CD4-positive, alpha-beta memory T cell (primary cell): ENCODE data around the gene SHH. TPM values are rescaled to one million over a fixed set of nuclear protein-coding genes. Genes with fewer than 3 reads are reported as not detected.
"Not testable (repeated sequence)": the region's sequence is repeated elsewhere in the genome, so short reads cannot be mapped to it uniquely, and the experiment has no call there.

Experiments used
- CTCF ChIA-PET: fragments of 350-600 bp; sonication (Branson Sonifier 250); formaldehyde crosslinking; loops from one replicate; lab custom pipeline; 2021; ENCODE audit warnings: inconsistent platforms; ENCODE audit not compliant: partially characterized antibody; lab: Charles Lee
- POLR2A ChIA-PET: fragments of 350-600 bp; sonication (Branson Sonifier 250); formaldehyde crosslinking; loops from one replicate; lab custom pipeline; 2021; ENCODE audit not compliant: partially characterized antibody; lab: Charles Lee
- DNase-seq, 5 donors: peaks; one replicate each; pipeline versions ENCODE4 v3.0.0 to v3.0.0-alpha.2; 2020 to 2022; ENCODE audit warnings: mixed read lengths in 1 of 5
- H3K27ac ChIP-seq: one replicate; pipeline ENCODE4 v1.7.0; 2013; ENCODE audit warnings: low read depth, low read length
- H3K27me3 ChIP-seq: 2 replicates; pipeline ENCODE4 v1.7.0; 2013; ENCODE audit warnings: mild to moderate bottlenecking, low read length, moderate library complexity; ENCODE audit not compliant: insufficient read depth
- H3K36me3 ChIP-seq: 2 replicates; pipeline ENCODE4 v1.7.0; 2013; ENCODE audit warnings: mild to moderate bottlenecking, low read length, moderate library complexity; ENCODE audit not compliant: insufficient read depth
- H3K4me1 ChIP-seq: 2 replicates; pipeline ENCODE4 v1.7.0; 2013; ENCODE audit warnings: mild to moderate bottlenecking, low read length, moderate library complexity; ENCODE audit not compliant: insufficient read depth
- H3K4me3 ChIP-seq, 2 donors: one replicate each; pipeline ENCODE4 v1.7.0; 2013; ENCODE audit warnings: low read length in 2 of 2, mild to moderate bottlenecking in 1 of 2
- H3K9me3 ChIP-seq, 2 donors: one replicate each; pipeline ENCODE4 v1.7.0; 2013; ENCODE audit warnings: low read length in 2 of 2, control low read depth in 1 of 2; ENCODE audit not compliant: control insufficient read depth in 1 of 2
- H3K27ac Mint-ChIP-seq, 7 donors: one replicate each; pipeline ENCODE4 v1.8.0; 2020 to 2021; ENCODE audit warnings: mixed read lengths in 7 of 7, mild to moderate bottlenecking in 6 of 7, inconsistent platforms in 3 of 7, moderate library complexity in 3 of 7
- H3K27me3 Mint-ChIP-seq, 2 donors: one replicate each; pipeline ENCODE4 v1.8.0; 2020 to 2021; ENCODE audit warnings: mixed read lengths in 2 of 2
- H3K36me3 Mint-ChIP-seq, 2 donors: one replicate each; pipeline ENCODE4 v1.8.0; 2020 to 2021; ENCODE audit warnings: mixed read lengths in 2 of 2, inconsistent platforms in 1 of 2, mild to moderate bottlenecking in 1 of 2
- H3K4me1 Mint-ChIP-seq, 4 donors: one replicate each; pipeline ENCODE4 v1.8.0; 2020 to 2021; ENCODE audit warnings: mixed read lengths in 4 of 4, mild to moderate bottlenecking in 1 of 4
- H3K4me3 Mint-ChIP-seq, 8 donors: one replicate each; pipeline ENCODE4 v1.8.0; 2020 to 2021; ENCODE audit warnings: mixed read lengths in 8 of 8, mild to moderate bottlenecking in 7 of 8, moderate library complexity in 6 of 8, inconsistent platforms in 3 of 8
- H3K9me3 Mint-ChIP-seq, 8 donors: one replicate each; pipeline ENCODE4 v1.8.0; 2020 to 2021; ENCODE audit warnings: mixed read lengths in 8 of 8, mild to moderate bottlenecking in 5 of 8, inconsistent platforms in 3 of 8, moderate library complexity in 1 of 8
- intact Hi-C: fragments of 100-400 bp; cut with micrococcal nuclease; formaldehyde crosslinking; loops from one replicate; pipeline ENCODE4 v1.15.1; 2023
- polyA plus RNA-seq, 2 donors: library from polyadenylated mRNA; unstranded; fragments of 300-500 nt; fragmentation: Illumina TruSeq; gene quantifications; one replicate each; pipeline ENCODE4 v1.2.3, GENCODE V29; 2021
- total RNA-seq, 2 experiments: library from RNA; stranded (reverse); gene quantifications; one replicate each; pipeline ENCODE4 v1.2.3, GENCODE V29; 2021

SHH gene
- total and polyA plus RNA-seq, 4 experiments from 2014 or later: 0.03 TPM; not detected in 3

DNA sequence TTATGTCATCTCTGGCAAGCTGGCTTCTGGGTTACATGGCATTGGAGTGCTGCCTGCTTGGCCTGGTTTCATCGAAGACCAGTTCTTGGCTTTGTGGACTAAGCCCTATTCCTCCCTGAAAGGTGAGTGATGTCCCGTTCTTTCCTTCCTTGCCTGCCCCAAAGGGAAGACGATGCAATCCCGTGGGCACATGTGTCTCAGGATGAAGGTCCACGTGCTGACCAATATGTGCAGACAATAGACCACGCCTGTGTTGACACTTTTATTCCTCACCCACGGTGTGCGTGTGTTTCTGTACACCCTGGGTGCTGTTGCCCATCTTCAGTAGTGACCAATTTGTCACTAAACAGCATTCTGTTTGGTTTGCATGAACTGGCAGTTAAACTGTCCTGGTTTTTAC lies 28.6 kb upstream of the SHH start:
- H3K4me3 ChIP-seq: no peak overlapping the region
- Mint-ChIP-seq H3K27me3 (peaks cover 2 to 4% of the 10 kb centered on the region in 2 donors), H3K27ac (no peak overlapping the region), H3K4me1 (no peaks in the 10 kb centered on the region), H3K4me3 (no peak overlapping the region), H3K36me3 (no peaks in the 10 kb centered on the region), H3K9me3 (no peaks in the 10 kb centered on the region)
- no peak for DNase-seq
- ChIA-PET POLR2A (no interaction called here), CTCF (no interaction called here)
- no peak overlapping the region for H3K27ac ChIP-seq
- H3K36me3 ChIP-seq: no peaks in the 10 kb centered on the region
- intact Hi-C loops: no loop called here
- H3K4me1 ChIP-seq: no peaks in the 10 kb centered on the region
- H3K9me3 ChIP-seq: no peaks in the 10 kb centered on the region
- H3K27me3 ChIP-seq: no peaks in the 10 kb centered on the region

DNA sequence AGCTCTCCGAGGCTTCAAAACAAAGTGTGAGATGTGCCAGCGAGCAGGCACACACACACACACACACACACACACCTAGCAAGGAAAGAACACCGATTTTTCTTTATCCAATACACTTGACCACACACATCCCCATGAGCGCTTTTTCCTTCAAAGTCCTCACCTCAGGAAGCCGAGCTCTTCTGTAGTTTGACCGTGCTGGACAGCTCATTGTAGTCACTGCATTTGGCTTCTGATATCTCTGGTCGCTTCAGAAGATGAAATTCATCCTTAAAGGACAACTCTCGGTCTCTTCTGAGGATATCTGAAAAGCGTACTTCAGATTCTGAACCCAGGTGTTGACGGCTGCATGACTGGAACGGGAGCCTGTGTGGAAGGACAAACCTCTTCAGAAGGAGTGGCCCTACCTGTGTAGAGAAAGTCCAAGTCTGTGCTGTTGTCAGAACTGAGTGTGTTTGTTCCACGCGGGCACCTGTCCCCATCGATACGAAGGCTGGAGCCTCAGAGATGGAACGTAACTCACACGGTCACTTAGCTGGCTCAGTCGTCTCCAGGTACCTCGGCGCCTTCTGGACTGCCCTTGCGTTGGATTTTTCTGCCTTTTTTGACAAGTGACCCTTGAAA lies 28.1 kb upstream of the SHH start:
- CTCF ChIA-PET: no interaction called here
- Histone ChIP-seq H3K9me3 (no peaks in the 10 kb centered on the region), H3K4me1 (no peaks in the 10 kb centered on the region), H3K27ac (no peak overlapping the region), H3K36me3 (no peaks in the 10 kb centered on the region), H3K4me3 (no peak overlapping the region), H3K27me3 (no peaks in the 10 kb centered on the region)
- Mint-ChIP-seq H3K4me1 (no peaks in the 10 kb centered on the region), H3K4me3 (no peak overlapping the region), H3K36me3 (no peaks in the 10 kb centered on the region), H3K9me3 (no peaks in the 10 kb centered on the region), H3K27ac (no peak overlapping the region), H3K27me3 (peaks cover 2 to 4% of the 10 kb centered on the region in 2 donors)
- POLR2A ChIA-PET: no interaction called here
- intact Hi-C loops: no loop called here
- DNase-seq: no peak

GRCh38 chr7:155839461-155839860 lies 27.2 kb upstream of the SHH start:
- Histone ChIP-seq H3K4me3 (no peak overlapping the region), H3K36me3 (no peaks in the 10 kb centered on the region), H3K4me1 (no peaks in the 10 kb centered on the region), H3K27me3 (no peaks in the 10 kb centered on the region), H3K27ac (no peak overlapping the region), H3K9me3 (no peaks in the 10 kb centered on the region)
- no peak for DNase-seq
- H3K27ac Mint-ChIP-seq: no peak overlapping the region
- no peak overlapping the region for H3K4me3 Mint-ChIP-seq
- H3K36me3 Mint-ChIP-seq: no peaks in the 10 kb centered on the region
- H3K27me3 Mint-ChIP-seq: peaks cover 2 to 4% of the 10 kb centered on the region in 2 donors
- CTCF ChIA-PET: interaction anchor here (1.3 kb wide), 1 partner anchor 28 kb away, joined by 3 read pairs; no protein-coding TSS in a partner anchor
- no peaks in the 10 kb centered on the region for H3K4me1 Mint-ChIP-seq
- H3K9me3 Mint-ChIP-seq: no peaks in the 10 kb centered on the region
- intact Hi-C loops: no loop called here
- POLR2A ChIA-PET: no interaction called here

GRCh38 chr7:155838312-155838711 lies 26.0 kb upstream of the SHH start:
- H3K4me1 ChIP-seq, H3K27me3 Mint-ChIP-seq, DNase-seq, H3K4me1 Mint-ChIP-seq, H3K9me3 ChIP-seq, H3K4me3 ChIP-seq, H3K36me3 Mint-ChIP-seq, H3K27ac Mint-ChIP-seq, H3K27me3 ChIP-seq, POLR2A ChIA-PET, H3K9me3 Mint-ChIP-seq, H3K27ac ChIP-seq, H3K36me3 ChIP-seq, intact Hi-C loops, H3K4me3 Mint-ChIP-seq: not testable (repeated sequence)
- CTCF ChIA-PET: interaction anchor here (1.3 kb wide), 1 partner anchor 27 kb away, joined by 3 read pairs; no protein-coding TSS in a partner anchor

DNA sequence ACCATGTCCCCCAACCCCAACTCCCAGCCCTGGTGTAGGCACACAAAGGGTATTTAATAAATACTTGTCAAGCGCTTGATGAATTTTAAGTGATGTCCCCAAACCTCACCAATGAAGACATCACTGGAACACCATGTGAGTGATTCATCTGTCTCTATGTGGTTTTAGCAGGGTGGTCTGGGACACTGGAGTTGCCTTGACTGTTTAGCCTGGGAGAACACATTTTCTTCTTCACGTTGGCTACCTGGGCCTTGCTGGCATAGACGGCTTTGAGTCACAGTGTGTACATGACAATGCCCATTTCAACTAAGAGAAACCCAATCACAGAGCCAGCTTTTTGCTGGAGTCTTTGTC lies 24.8 kb upstream of the SHH start:
- H3K9me3 Mint-ChIP-seq: no peaks in the 10 kb centered on the region
- H3K27ac Mint-ChIP-seq: no peak overlapping the region
- no peak overlapping the region for H3K4me3 Mint-ChIP-seq
- no peak overlapping the region for H3K4me3 ChIP-seq
- intact Hi-C loops: no loop called here
- H3K27me3 ChIP-seq: no peaks in the 10 kb centered on the region
- no peaks in the 10 kb centered on the region for H3K36me3 Mint-ChIP-seq
- no peak overlapping the region for H3K27ac ChIP-seq
- CTCF ChIA-PET: no interaction called here
- H3K36me3 ChIP-seq: no peaks in the 10 kb centered on the region
- POLR2A ChIA-PET: no interaction called here
- no peak for DNase-seq
- H3K27me3 Mint-ChIP-seq: peaks cover 2 to 4% of the 10 kb centered on the region in 2 donors
- H3K4me1 Mint-ChIP-seq: no peaks in the 10 kb centered on the region
- no peaks in the 10 kb centered on the region for H3K4me1 ChIP-seq
- H3K9me3 ChIP-seq: no peaks in the 10 kb centered on the region

- no peaks in the 10 kb centered on the region for H3K9me3 ChIP-seq
- Mint-ChIP-seq H3K4me1 (no peaks in the 10 kb centered on the region), H3K36me3 (no peaks in the 10 kb centered on the region)
These were observed 24.2 kb upstream of the SHH start for GRCh38 chr7:155836216-155837125.

DNA sequence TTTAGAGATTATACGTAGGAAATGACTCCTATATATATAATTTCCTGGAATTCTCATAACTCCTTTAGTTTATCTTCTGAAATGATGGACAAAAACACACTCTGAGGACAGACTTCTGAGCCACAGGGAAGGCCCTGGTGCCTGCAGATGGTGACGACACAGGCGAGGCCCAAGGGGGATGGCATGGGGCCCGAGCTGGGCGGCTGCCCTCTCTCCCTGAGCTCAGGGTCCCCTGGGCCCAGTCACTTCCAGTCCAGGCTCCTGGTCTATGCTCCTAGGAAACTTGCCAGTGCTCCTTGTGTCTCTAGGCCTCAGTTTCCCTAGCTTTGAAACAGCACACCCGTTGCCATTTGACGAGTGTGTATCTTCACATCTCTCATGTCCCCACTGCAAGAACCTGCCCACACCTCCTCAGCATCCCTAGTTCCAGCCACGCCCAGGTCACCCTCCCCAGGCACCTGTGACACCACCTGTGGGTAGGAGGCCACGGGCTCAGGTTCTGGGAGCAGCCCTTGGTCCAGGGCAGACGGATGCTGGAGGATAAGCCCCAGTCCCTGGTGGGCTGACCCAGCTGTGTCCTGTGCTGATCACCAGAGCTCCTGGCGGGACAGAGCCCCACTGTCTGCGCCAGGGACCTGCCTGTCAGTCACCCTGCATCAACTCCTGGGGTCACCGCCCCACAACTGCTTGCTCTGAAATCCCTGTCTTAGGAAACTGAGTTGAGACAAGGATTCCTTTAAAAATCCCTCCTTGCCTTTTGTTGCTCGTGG lies 23.4 kb upstream of the SHH start:
- H3K27me3 Mint-ChIP-seq: peaks cover 0 to 4% of the 10 kb centered on the region in 2 donors
- no peaks in the 10 kb centered on the region for H3K36me3 Mint-ChIP-seq
- Histone ChIP-seq H3K9me3 (no peaks in the 10 kb centered on the region), H3K4me3 (no peak overlapping the region), H3K36me3 (no peaks in the 10 kb centered on the region), H3K27me3 (no peaks in the 10 kb centered on the region), H3K4me1 (no peaks in the 10 kb centered on the region), H3K27ac (no peak overlapping the region)
- POLR2A ChIA-PET: no interaction called here
- intact Hi-C loops: no loop called here
- H3K27ac Mint-ChIP-seq: no peak overlapping the region
- H3K9me3 Mint-ChIP-seq: no peaks in the 10 kb centered on the region
- no peak overlapping the region for H3K4me3 Mint-ChIP-seq
- no peak for DNase-seq
- CTCF ChIA-PET: no interaction called here
- H3K4me1 Mint-ChIP-seq: no peaks in the 10 kb centered on the region

More at GRCh38 chr7:155836216-155837125, 24.2 kb upstream of the SHH start:
- no peaks in the 10 kb centered on the region for H3K36me3 ChIP-seq
- ChIA-PET CTCF (no interaction called here), POLR2A (no interaction called here)
- H3K4me1 ChIP-seq: no peaks in the 10 kb centered on the region
- no peak overlapping the region for H3K4me3 ChIP-seq
- no peak overlapping the region for H3K27ac Mint-ChIP-seq
- H3K27me3 ChIP-seq: no peaks in the 10 kb centered on the region
- intact Hi-C loops: no loop called here
- H3K9me3 Mint-ChIP-seq: no peaks in the 10 kb centered on the region
- no peak for DNase-seq
- no peak overlapping the region for H3K27ac ChIP-seq
- peaks cover 2 to 4% of the 10 kb centered on the region in 2 donors for H3K27me3 Mint-ChIP-seq
- H3K4me3 Mint-ChIP-seq: no peak overlapping the region
